GM19467 (cell line): ENCODE measurements around the gene CTTNBP2.

ENCODE experiments used
- ATAC-seq: cut with Tn5 transposase; IDR thresholded peaks from one replicate; pipeline ENCODE4 v1.9.1; 2021; ENCODE audit warnings: mild to moderate bottlenecking, moderate library complexity; ENCODE audit not compliant: unreplicated experiment

Gene CTTNBP2, protein sequence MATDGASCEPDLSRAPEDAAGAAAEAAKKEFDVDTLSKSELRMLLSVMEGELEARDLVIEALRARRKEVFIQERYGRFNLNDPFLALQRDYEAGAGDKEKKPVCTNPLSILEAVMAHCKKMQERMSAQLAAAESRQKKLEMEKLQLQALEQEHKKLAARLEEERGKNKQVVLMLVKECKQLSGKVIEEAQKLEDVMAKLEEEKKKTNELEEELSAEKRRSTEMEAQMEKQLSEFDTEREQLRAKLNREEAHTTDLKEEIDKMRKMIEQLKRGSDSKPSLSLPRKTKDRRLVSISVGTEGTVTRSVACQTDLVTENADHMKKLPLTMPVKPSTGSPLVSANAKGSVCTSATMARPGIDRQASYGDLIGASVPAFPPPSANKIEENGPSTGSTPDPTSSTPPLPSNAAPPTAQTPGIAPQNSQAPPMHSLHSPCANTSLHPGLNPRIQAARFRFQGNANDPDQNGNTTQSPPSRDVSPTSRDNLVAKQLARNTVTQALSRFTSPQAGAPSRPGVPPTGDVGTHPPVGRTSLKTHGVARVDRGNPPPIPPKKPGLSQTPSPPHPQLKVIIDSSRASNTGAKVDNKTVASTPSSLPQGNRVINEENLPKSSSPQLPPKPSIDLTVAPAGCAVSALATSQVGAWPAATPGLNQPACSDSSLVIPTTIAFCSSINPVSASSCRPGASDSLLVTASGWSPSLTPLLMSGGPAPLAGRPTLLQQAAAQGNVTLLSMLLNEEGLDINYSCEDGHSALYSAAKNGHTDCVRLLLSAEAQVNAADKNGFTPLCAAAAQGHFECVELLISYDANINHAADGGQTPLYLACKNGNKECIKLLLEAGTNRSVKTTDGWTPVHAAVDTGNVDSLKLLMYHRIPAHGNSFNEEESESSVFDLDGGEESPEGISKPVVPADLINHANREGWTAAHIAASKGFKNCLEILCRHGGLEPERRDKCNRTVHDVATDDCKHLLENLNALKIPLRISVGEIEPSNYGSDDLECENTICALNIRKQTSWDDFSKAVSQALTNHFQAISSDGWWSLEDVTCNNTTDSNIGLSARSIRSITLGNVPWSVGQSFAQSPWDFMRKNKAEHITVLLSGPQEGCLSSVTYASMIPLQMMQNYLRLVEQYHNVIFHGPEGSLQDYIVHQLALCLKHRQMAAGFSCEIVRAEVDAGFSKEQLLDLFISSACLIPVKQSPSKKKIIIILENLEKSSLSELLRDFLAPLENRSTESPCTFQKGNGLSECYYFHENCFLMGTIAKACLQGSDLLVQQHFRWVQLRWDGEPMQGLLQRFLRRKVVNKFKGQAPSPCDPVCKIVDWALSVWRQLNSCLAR (N-terminal part only)

DNA sequence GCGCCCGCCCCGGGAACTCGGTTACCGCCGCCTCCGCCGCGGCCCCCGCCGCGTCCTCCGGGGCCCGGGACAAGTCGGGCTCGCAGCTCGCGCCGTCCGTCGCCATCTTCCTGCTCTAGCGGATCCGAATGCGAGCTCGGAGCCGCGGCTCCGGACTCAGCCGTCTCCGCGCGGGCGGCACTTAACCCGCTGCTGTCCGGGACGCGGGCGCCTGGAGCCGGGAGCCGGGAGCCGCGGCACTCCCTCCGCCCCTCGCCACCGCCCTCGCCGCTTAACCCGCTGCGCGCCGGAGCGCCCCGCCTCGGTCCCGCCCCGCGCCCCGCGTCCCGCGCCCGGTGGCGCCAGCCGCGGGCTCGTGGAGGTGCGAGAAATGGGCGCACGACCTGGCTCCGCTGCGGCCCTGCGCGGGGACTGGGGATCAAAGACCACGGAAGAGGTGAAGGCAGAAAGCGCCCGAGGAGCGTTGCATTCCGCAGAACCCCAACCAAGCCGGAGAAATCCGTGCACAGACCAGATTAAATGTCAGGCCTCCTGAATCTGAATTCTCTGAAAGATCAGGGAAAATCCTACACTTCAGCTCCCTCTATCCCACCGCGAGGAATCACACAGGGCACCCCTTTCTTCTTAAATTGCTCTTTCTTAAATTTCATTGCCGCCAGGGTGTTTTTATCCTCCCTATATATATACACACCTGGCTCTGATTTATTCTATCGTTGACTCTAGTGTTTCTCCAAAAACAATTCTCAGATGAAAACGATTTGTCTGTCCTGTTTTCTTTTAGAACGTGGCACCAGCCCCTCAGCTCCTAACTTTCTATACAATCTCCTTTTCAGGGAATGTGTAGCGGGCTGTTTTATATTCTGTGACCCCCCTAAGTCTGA is at the start of gene CTTNBP2:
Gene CTTNBP2 (minus strand): TSS at position 132 of the 881 bp plus-strand sequence. CDS start 26 bp downstream, at position 106.
- no peak for ATAC-seq

DNA sequence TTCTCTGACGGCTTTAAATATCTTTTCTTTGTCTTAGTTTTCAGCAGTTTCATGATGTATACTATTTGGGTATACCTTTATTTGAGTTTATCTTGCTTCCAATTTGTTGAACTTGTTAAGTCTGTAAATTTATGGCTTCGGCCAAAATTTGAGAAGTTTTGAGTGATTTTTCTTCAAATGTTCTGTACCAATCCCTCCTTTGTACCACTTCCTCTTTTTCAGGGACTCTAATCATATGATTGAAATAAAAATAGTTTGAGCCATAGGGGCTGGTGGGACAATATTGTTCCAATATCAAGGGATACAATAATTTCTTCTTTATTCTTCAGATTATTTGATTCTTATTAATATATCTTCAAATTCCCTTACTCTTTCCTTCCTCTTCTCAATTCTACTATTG is 43.1 kb upstream of the CTTNBP2 start:
- ATAC-seq = no peak

DNA sequence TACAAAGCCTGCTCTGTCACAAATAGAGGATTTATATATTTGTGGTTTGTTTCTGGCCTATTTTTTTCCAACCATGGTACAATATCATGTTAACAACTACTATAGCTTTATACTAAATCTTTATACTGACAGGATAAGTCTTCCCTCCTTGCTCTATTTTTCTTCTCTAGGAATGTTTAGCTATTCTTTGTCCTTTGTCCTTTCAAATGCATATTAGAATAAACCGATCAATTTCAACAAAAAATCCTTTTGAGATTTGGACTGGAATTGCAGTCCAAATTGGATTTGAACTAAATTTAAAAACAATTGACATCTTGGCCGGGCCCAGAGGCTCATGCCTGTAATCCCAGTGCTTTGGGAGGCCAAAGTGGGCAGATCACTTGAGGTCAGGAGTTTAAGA is 39.2 kb upstream of the CTTNBP2 start:
- ATAC-seq = no peak

DNA sequence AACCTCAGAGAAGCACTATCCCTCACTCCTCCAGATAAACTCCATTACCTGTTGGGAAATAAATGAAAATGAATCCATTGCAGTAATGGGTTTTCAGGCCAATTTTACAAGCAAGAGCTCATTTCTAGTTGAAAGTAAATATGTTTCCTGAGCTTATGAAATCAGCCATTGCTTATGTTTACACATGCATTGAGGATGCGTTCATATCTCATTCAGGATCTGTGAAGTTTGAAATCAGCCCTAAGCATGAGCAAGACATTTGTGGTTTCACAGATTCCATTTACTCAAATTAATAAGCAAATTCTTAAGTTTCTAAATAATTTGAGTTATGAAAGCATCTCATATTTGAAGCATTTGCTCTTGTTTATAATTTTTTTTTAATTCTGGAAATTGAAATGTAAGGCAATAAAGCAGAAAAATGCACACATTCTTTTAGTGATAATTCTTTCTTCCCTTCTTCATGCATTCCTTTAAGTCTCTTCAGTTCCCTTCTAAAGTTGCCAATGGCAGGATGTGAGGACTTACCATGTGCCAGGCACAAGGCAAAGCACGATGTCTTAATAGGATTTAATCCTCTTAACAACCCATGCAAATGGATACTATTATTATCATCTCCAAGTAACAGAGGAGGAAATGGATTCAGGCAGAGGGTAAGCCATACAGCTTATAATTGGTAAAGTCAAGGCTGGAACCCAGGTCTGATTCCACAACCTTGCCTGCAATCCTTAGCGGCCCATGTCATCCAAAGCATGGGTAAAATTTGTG is 35.0 kb upstream of the CTTNBP2 start:
- no peak for ATAC-seq

DNA sequence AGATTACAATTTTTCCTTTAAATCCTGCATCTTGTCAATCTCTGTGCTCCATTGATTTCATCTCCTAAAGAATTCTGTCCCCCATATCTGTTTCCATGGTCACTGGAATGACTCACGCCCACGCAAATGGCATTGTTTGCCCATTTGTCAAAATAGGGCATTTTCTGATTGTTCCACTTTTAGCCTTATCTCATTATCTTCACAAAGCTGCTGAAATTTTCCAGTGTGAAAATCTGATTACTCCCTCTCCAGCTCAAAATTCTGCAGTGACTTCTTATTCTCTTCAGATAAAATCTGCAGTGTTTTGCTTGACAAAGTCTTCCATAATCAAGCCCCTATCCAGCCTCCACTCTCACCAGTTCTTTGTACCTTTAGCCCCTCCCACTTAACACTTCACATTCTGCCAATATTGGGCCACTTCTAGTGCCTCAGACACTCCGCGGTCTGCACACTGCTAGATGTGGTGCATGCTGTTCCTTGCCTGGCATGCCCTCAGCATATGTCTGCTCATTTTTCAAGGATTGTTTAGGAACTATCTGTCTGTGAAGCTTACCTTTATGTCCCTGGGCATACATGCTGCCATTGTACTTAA is 33.9 kb upstream of the CTTNBP2 start:
- no peak for ATAC-seq

DNA sequence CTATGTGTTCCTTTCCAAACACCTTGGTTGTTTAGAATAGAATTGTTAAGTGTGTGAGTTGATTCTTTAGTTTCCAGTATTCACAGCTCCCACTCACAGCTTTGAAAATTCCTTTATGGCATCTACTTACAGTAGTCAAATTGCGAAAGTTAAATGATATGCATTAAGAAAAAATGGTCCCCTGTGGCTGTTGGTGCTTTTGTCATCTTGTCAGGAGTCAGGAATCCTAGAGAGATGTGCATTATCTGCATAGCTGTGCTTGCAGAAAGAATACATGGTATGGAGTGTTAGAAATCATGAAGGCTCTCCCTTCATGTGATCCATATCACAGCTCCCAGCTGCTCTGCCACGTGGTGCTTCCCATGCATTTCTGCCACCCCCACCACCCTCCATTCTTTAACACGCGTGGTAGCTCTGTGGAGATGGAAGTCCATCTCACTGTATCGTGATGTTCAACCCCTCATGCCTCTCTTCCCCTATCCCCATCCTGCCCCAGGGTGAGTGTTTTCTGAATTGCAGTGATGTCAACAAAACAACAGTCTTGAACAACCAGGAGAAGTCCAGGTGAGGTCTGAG is 29.2 kb upstream of the CTTNBP2 start:
- no peak for ATAC-seq

DNA sequence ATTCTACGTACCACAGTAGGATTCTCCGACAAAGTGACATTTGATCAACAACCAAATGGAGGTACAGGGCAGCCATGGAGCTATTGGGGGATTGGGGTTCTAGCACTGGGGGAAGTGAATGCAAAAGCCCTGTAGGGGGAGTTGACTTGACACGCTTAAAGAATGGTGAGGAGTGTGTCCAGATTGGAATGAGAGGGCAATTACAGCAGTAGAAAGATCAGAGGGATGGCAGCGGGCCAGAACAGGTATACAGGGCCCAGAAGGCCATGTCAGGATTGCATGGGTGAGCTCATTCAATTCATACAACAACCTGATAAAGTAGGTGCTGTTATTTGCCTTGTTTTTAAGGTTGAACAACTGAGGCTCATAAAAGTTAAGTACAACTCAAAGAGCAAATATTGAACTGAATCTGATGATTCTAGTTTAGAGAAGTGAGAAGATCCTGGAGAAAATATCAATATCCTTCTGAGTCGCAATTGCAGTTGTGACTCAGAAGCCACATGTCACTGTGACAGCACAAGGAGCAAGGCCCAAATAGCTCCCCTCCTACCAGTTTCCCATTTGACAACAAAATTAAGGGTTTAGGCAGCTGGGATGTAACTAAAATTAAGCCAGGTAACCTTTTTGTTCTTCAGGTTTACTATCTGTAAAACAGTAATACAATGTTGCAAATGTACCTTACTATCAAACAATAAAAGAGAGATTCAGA is 28.0 kb upstream of the CTTNBP2 start:
- ATAC-seq = no peak

DNA sequence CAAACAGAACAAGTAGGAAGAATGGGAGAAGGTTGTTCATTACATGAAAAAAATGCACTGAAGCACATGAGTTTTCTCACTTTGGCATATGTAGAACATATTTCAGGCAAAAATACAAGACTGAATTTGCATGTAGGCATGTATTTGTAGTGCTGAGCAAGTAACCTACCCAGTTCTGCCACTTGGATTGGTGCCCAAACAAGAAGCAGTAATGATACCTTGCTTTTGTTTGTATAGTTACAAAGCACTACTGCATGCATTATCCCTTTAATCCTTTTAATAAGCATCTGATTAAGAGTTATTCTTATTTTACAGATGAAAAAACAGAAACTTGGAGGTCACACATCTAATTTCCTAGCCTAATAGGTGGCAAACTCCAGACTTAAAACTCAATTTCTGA is 23.1 kb upstream of the CTTNBP2 start:
- no peak for ATAC-seq

DNA sequence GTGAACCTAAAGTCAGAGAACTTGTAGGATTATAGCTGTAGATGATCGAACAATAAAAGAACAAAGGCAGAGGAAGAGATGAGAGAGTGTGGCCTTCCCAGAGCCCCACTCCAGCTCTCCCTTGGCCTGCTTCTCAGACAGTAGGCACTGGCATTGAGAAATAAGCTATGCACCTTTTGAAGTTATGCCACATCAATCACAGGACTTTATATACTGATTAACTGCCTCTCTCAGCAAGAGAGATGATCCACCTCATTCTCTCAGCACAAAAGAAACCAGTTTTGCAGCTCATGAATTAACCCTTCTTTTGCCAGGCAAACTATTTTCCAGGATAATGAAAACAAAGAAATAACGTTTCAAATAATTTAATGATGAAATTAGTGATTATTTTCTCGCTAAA is 22.0 kb upstream of the CTTNBP2 start:
- ATAC-seq = no peak

DNA sequence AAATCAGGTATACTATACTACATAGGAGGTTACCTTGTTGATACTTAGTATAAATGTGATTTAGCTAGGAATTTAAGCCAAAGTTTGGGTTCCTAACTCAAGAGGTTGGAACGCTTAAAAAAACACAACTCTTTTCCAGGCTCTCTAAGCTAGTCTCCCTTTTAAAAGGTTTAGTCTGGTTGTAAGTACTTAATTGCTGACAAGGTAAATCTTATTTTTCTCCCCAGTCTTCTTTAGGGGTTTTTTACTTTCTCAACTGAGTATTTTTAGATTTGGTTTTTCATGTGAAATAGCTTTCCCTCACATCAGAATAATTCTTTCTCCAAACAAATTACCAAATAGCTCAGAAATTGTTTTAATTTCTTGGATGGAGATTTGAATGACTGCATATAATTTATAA is 20.8 kb upstream of the CTTNBP2 start:
- no peak for ATAC-seq

DNA sequence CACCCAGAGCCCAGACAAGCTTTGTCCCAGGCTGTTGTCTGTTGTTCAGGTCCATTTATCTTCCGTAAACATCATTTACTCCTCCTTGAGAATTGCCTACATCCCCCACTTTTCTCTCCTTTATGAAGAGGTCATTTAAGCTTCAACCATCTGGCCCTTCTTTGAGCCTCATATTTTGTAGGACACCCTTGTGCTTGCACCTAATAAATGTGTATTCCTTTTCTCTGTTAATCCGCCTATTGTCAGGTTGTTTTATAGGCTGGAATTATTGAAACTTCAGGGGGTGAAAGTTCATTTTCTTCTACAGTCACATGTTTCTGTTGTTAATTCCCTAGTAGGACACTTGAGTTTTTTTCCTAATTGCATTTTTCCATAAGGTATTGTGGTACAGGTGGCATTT is 19.6 kb upstream of the CTTNBP2 start:
- ATAC-seq = no peak

DNA sequence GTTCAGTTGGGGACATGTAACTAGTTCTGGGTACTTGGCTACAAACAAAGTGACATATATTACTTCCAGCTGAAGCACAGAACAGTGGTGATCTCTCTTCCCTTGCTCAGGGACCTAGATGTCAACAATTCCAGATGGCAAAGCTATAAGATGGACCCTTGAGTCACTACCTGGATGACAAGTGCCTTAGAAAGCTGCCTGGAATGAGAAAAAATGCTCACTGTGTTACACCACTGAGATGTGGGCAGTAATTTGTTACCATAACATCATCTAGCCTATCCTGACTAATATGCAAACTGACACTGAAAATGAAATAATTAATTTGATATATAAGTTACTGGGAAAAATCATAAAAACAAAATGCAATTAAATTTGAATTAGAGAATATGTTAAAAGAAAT is 16.4 kb upstream of the CTTNBP2 start:
- ATAC-seq = no peak

DNA sequence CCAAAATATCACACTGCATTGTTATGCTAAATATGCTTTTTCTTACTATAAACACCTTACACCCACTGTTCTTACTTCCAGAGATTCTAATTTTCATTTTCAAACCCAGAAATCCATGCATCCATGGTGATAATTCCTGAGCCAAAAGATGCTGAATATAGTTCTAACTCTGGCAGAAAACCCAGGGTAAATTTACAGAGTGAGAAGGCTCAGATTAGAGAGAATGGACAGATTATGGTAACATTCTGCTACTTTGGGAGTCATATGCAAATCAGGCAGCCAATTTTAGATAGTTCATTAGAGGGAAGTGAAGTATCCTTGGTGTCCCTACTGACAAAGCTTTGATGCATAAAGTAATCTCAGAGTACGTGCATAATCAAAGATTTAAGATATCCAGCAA is 15.4 kb upstream of the CTTNBP2 start:
- no peak for ATAC-seq

DNA sequence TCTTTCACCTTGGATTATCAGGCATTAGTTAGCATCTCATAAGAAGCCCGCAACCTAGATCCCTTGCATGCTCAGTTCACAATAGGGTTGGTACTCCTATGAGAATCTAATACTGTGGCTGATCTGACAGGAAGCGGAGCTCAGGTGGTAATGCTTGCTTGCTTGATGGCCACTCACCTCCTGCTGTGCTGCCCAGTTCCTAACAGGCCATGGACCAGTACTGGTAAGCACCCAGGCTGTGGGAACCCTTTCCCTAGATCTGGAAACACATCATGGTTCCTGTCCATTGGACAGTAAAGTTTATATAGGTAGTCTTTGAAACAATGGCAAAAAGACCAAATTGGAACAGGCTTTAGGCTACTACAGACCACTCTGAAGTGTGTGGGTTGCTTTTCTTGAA is 9.4 kb upstream of the CTTNBP2 start:
- ATAC-seq = no peak

DNA sequence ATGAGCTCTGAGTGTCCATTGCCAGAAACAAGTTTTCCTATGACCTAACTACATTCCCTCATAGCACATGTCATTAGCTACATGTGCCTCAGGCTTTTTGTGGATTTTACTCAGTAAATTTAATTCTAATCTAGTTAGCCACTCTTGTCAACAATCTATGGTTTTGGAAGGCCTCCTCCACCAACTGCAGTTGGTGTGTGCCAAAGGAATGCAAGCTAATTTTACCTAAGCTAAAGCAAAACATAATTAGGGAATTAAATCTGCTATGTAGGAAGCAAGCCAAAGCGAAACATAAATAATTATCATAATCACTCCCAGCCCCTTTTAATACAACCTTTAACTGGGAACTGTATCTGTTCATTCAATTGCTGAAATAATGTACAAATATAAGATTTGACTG is 3.5 kb upstream of the CTTNBP2 start:
- ATAC-seq = no peak

DNA sequence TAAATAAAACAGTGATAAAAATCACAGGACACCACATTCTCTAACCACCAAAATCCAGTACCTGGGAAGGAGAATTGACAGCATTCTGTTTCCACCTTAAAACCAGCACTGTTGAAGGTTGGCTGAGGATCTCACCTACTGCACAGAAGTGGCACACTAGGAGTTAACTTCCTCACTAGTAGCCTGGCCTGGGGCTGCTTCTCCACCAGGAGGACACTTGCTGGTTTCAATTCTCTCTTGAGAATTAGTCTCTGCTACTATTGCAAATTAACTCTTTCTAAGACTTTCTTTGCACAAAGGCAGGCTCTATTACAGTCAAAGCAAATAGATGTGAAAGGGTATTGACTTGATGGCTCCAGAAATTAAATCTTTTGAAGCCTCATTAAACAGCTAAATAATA is 2.3 kb upstream of the CTTNBP2 start:
- ATAC-seq = no peak

DNA sequence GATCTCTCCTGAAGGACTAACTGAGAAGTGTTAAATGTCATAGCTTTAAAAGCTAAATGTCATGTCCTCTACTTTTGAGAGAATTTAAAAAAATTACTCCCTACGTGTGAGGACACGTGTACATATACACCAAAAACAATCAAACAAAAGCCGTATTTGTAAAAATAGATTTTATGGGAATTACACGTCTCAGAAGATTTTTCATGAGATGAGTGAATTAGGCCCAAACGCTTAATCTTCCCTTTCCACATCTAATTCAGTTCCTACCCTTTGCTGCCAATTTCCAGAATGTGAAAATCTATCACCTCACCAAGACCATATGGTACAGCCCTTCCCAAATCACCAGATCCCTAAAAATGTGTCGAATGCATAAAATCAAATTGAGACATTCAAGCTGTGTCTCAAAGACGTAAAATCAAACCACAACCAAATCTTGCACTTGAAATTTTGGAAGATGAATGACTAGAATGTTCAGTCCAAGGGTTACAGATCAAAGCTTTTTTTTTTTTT is 1.0 kb upstream of the CTTNBP2 start:
- no peak for ATAC-seq
